HG02642 (cell line): ENCODE measurements around the gene B4GALT2.

Source experiments
- ATAC-seq: cut with Tn5 transposase; IDR thresholded peaks from one replicate; pipeline ENCODE4 v1.9.1; 2021; ENCODE audit warnings: mild to moderate bottlenecking; ENCODE audit not compliant: unreplicated experiment, poor library complexity

Gene B4GALT2

DNA sequence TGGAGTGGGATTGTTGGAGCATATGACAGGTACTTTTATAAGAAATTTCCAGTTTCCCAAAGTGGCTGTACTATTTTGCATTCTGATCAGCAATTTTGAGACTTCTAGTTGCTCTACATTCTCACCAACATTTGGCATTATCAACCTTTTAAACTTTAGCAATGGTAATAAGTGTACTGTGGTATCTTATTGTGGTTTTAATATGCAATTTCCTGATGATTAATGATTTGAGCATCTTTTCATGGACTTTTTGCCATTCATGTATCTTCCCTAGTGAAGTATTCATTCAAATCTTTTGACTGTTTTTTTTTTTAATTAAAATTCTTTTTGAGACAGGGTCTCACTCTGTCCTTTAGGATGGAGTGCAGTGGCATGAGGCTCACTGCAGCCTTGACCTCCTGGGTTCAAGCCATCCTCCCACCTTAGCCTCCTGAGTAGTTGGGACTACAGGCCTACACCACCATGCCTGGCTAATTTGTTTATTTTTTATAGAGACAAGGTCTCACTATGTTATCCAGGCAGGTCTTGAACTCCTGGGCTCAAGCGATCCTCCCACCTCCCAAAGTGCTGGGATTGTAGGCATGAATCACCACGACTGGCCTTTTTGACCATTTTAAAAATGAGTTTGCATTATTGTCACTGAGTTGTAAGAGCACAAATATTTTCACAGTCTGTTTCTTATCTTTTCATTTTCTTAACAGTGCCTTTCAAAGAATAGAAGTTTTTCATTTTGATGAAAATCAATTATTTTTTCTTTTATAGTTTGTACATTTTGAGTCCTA is 60.1 kb downstream of the B4GALT2 start:
- ATAC-seq: no peak

- no peak for ATAC-seq
These were observed 61.4 kb downstream of the B4GALT2 start for GRCh38 chr1:44040418-44040817.
